NB4 (cell line): ENCODE results near the gene JAK2.
"Not testable (repeated sequence)": the region's sequence is repeated elsewhere in the genome, so short reads cannot be mapped to it uniquely, and the experiment has no call there.

Experiments
- DNase-seq: peaks from one replicate; pipeline ENCODE4 v3.0.0; 2010; ENCODE audit warnings: low read depth
- H3K4me3 ChIP-seq: one replicate; pipeline ENCODE4 v1.5.1; 2011; ENCODE audit warnings: mild to moderate bottlenecking, low read depth, low read length, moderate library complexity
- MYC ChIP-seq: IDR thresholded peaks from 2 replicates; pipeline ENCODE4 v1.6.1; 2011; ENCODE audit warnings: low read depth, low read length
- POLR2A ChIP-seq: IDR thresholded peaks from 2 replicates; pipeline ENCODE4 v1.6.1; 2011; ENCODE audit warnings: mild to moderate bottlenecking; ENCODE audit not compliant: insufficient read length; ENCODE audit errors: extremely low read depth
- TF ChIP-seq, protein P1 (sequence below): IDR thresholded peaks from 2 replicates; pipeline ENCODE4 v1.6.1; 2011; ENCODE audit warnings: low read depth, low read length
- TF ChIP-seq, protein P2 (sequence below): IDR thresholded peaks from one replicate; pipeline ENCODE4 v1.5.1; 2012; ENCODE audit warnings: low read depth, low read length

Gene JAK2

DNA sequence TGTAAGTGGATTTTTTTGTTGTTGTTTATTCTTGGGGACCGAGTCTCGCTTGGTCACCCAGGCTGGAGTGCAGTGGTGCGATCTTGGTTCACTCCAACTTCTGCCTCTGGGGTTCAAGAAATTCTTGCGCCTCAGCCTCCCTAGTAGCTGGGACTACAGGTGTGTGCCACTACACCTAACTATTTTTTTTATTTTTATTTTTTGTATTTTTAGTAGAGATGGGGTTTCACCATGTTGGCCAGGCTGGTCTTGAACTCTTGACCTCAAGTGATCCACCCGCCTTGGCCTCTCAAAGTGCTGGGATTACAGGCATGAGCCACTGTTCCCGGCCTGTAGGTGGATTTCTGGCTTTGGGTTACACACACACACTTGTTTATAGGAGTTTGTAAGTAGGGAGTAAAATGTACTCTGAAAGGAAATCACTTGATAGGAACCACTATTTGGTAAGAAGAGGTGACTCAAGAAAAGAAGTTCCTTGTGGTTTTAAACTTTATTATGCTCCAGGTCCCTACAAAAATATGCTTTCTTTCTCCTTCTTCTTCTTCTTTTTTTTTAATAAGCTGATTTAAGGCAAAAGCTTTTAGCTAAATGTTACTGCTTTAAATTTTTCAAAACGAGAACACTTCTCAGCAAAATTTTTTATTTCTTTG is 42.9 kb upstream of the JAK2 start:
- TF ChIP-seq MYC, result peak; percentile 27; the same call in 1 of the 2 replicates
- not testable (repeated sequence) for H3K4me3 ChIP-seq
- DNase-seq, result peak; percentile 91

DNA sequence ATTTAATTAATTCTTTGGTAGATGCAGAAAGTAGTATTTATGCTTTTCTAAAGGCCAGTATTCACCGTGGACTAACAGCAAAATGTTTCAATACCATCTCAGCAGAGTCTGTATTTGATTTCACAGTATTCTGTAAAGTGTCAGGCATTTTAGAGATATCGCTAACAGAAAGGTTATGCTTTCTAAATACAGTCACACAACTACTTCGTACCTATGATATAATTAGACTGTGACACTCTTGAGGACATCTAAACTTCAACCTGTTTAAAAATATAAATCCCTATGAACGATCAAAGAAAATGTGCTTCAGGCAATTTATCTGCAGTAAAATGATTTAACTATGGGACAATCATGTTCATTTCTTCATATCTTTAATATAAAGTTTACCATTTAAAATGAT is 41.7 kb upstream of the JAK2 start:
- H3K4me3 ChIP-seq, result no peak overlapping the region
- TF ChIP-seq, protein P1, sequence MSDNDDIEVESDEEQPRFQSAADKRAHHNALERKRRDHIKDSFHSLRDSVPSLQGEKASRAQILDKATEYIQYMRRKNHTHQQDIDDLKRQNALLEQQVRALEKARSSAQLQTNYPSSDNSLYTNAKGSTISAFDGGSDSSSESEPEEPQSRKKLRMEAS, result no peak
- TF ChIP-seq, protein P2, sequence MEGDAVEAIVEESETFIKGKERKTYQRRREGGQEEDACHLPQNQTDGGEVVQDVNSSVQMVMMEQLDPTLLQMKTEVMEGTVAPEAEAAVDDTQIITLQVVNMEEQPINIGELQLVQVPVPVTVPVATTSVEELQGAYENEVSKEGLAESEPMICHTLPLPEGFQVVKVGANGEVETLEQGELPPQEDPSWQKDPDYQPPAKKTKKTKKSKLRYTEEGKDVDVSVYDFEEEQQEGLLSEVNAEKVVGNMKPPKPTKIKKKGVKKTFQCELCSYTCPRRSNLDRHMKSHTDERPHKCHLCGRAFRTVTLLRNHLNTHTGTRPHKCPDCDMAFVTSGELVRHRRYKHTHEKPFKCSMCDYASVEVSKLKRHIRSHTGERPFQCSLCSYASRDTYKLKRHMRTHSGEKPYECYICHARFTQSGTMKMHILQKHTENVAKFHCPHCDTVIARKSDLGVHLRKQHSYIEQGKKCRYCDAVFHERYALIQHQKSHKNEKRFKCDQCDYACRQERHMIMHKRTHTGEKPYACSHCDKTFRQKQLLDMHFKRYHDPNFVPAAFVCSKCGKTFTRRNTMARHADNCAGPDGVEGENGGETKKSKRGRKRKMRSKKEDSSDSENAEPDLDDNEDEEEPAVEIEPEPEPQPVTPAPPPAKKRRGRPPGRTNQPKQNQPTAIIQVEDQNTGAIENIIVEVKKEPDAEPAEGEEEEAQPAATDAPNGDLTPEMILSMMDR, result no peak
- TF ChIP-seq MYC (no peak), POLR2A (no peak)
- DNase-seq, result no peak

DNA sequence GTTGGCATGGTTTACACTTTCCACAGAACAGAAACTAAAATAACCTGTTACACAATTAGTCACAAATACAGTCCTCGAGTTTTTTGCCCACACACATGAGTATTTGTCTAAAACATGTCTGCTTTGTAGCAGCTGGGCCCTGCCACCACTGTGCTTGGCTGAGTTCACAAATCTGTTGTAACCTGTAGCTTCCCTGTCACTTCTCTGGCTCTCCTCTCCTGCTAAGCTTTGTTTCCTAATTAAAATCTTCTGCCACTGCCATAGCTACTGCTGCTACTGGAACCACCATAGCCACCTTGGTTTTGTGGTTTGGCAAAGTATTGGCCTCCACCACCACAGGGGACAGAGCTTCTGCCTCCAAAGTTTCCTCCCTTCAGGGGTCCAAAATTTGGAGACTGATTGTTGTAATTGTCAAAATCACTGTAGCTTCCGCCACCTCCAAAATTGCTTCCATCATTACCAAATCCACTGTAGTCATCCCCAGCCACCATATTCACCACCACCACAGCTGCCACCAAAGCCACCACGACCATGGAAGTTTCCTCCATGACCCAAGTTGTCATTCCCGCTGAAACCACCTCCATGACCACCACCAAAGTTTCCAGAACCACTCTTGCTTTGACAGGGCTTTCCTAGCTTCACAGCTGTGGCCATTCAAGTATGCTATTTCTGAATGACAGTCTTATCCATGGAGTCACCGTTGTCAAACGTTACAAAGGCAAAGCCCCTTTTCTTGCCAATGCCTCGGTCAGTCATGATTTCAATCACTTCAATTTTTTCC is 40.5 kb upstream of the JAK2 start:
- not testable (repeated sequence) for H3K4me3 ChIP-seq

DNA sequence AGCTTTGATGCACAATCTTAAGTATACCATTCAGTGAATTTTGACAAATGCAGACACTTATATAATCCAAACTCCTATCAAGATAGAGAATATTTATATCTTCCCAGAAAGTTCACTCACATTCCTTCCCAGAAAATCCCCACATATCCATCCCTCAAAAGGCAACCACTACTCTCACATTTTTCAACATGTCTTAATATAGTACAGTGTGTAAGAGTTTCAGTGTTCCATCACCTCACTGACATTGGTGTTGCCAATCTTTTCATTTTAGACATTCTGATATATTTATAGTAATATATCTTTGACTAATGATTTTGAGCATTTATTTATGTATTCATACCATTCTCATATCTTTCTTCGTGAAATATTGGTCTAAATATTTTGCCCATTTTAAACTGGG is 38.1 kb upstream of the JAK2 start:
- DNase-seq, result no peak
- no peak overlapping the region for H3K4me3 ChIP-seq
- TF ChIP-seq, protein P1, result no peak
- TF ChIP-seq MYC (no peak), POLR2A (no peak)
- TF ChIP-seq, protein P2, result no peak

More for the DNA sequence above, 40.5 kb upstream of the JAK2 start:
- peak; percentile 57 for DNase-seq

DNA sequence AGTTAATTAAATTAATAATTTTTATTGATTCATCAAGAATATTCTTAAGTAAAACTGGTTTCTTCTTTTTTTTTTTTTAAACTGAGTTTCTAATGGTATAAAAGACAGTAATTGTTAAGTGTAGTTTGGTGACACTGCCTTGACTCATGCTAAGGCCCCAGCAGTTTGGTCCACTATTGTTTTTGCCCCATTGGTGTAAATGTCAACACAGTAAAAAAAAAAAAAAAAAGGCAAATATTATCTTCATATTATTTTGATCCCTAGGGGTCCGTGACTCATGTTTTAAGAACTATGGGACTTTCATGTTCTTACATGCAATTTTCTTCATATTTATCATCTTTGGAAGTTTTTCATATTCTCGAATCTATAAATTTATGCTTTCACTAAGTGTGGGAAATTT is 29.2 kb upstream of the JAK2 start:
- DNase-seq, result no peak
- TF ChIP-seq POLR2A (no peak), MYC (no peak)
- TF ChIP-seq, protein P2, result no peak
- TF ChIP-seq, protein P1, result no peak

DNA sequence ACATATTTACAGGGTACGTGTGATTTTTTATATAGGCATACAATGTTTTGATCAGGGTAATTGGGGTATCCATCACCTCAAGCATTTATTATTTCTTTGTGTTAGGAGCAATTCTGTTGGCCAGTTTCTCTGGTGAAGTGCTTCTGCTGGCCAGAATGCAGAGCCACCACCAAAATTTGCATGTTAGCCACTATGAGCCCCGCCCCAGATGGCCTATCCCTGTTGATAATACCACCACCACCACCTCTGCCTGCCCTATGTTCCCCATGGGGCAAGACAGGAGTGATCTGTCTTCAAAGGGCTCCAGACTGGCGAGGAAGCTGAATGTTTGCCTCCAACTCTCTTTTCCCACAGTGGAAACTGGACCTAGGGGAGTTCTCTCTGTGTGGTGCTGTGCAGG is 26.0 kb upstream of the JAK2 start:
- TF ChIP-seq, protein P1, result no peak
- TF ChIP-seq, protein P2, result no peak
- TF ChIP-seq MYC (no peak), POLR2A (no peak)
- DNase-seq, result peak; percentile 30
- H3K4me3 ChIP-seq, result no peak overlapping the region

More for the DNA sequence above, 29.2 kb upstream of the JAK2 start:
- no peak overlapping the region for H3K4me3 ChIP-seq

DNA sequence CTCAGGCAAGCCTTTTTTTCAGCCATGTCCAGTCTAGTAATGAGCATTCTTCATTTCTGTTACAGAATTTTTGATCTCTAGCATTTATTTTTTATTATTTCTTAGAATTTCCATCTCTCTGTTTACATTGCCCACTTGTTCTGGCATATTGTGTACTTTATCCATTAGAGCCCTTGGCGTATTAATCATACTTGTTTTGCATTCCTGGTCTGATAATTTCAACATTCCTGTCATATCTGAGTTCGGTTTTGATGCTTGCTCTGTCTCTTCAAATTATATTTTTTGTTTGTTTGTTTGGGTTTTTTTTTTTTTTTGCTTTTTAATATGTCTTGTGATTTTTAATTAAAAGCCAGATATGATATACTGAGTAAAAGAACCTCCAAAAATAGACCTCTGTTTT is 23.0 kb upstream of the JAK2 start:
- TF ChIP-seq POLR2A, result no peak
- TF ChIP-seq MYC, result no peak
- DNase-seq, result no peak
- H3K4me3 ChIP-seq, result no peak overlapping the region
